Endothelial cell of umbilical vein (primary cell): Measurements from ENCODE around the gene GLYATL2. TPM values are rescaled to one million over a fixed set of nuclear protein-coding genes. Genes with fewer than 3 reads are reported as not detected.

ENCODE experiments used
- BruUV-seq: library from RNA; stranded (reverse); fragments of 400-500 nt; replicated peaks from 2 replicates; lab custom pipeline; 2021; lab: Mats Ljungman, UMichigan
- CTCF ChIA-PET: fragments of 300-600, 350-600 bp; sonication (Branson Sonifier 250); formaldehyde crosslinking; loops from one replicate; lab custom pipeline; 2021; ENCODE audit warnings: antibody characterized with exemption, inconsistent platforms; lab: Charles Lee
- POLR2A ChIA-PET: fragments of 300-600, 350-600 bp; sonication (Branson Sonifier 250); formaldehyde crosslinking; loops from one replicate; lab custom pipeline; 2021; ENCODE audit warnings: antibody characterized with exemption, inconsistent platforms; lab: Charles Lee
- DNase-seq: peaks from one replicate; pipeline ENCODE4 v3.0.0-alpha.2; 2011; ENCODE audit warnings: low read depth, low spot score
- FAIRE-seq: peaks from 2 replicates; lab custom pipeline; 2011; peaks lifted over from hg19 to GRCh38; lab: Jason Lieb, UNC
- H2AFZ ChIP-seq: 2 replicates; pipeline ENCODE4 v1.6.0; 2012; ENCODE audit warnings: low read depth, low read length, control low read depth, inconsistent platforms
- H3K27ac ChIP-seq: 2 replicates; pipeline ENCODE4 v1.5.1; 2011; ENCODE audit warnings: low read depth, mild to moderate bottlenecking, control low read depth, low read length, moderate library complexity; ENCODE audit not compliant: insufficient read depth
- H3K27me3 ChIP-seq, 2 experiments: 2 replicates each; pipeline versions ENCODE4 v1.6.0 to v1.6.1; 2011; ENCODE audit warnings: low read length in 2 of 2, mixed read lengths in 1 of 2; ENCODE audit not compliant: control insufficient read depth in 2 of 2, insufficient read depth in 2 of 2
- H3K36me3 ChIP-seq, 2 experiments: 2 replicates in 1 of 2; 3 replicates in 1 of 2; pipeline ENCODE4 v1.5.1; 2011; ENCODE audit warnings: low read length in 2 of 2, mild to moderate bottlenecking in 1 of 2, moderate library complexity in 1 of 2; ENCODE audit not compliant: control insufficient read depth in 2 of 2, insufficient read depth in 2 of 2; ENCODE audit errors: extremely low read depth in 1 of 2
- H3K4me1 ChIP-seq: 3 replicates; pipeline ENCODE4 v1.5.1; 2011; ENCODE audit warnings: mild to moderate bottlenecking, low read length; ENCODE audit not compliant: control insufficient read depth, insufficient read depth; ENCODE audit errors: extremely low read depth
- H3K4me2 ChIP-seq: 2 replicates; pipeline ENCODE4 v1.6.1; 2011; ENCODE audit warnings: low read length, control low read depth, mixed read lengths; ENCODE audit not compliant: insufficient read depth
- H3K4me3 ChIP-seq, 3 experiments: fragments of 200-600 bp in 1 of 3; sonication (generic), shearing (Covaris generic) in 1 of 3; replicated peaks in 1 of 3; 2 replicates each; pipeline ENCODE4 v1.5.1; 2011 to 2016; ENCODE audit warnings: control low read depth in 3 of 3, low read length in 3 of 3, mild to moderate bottlenecking in 2 of 3, inconsistent platforms in 1 of 3, low read depth in 1 of 3, moderate library complexity in 1 of 3; ENCODE audit not compliant: insufficient read depth in 1 of 3
- H3K79me2 ChIP-seq: 2 replicates; pipeline ENCODE4 v1.6.0; 2012; ENCODE audit warnings: low read length, inconsistent platforms; ENCODE audit not compliant: control insufficient read depth, insufficient read depth
- H3K9ac ChIP-seq: replicated peaks from 2 replicates; pipeline ENCODE3; 2011; ENCODE audit warnings: low read length, control low read depth; ENCODE audit not compliant: insufficient read depth; ENCODE audit errors: extremely low read depth
- H3K9me1 ChIP-seq: replicated peaks from 3 replicates; pipeline ENCODE4 v1.6.0; 2011; ENCODE audit warnings: mild to moderate bottlenecking, low read length; ENCODE audit not compliant: control insufficient read depth, insufficient read depth; ENCODE audit errors: extremely low read depth
- H3K9me3 ChIP-seq: replicated peaks from 2 replicates; pipeline ENCODE4 v1.5.1; 2012; ENCODE audit warnings: low read length, inconsistent platforms; ENCODE audit not compliant: control insufficient read depth, insufficient read depth
- H4K20me1 ChIP-seq: replicated peaks from 2 replicates; pipeline ENCODE3; 2011; ENCODE audit warnings: mild to moderate bottlenecking, low read length; ENCODE audit not compliant: control insufficient read depth, insufficient read depth; ENCODE audit errors: extremely low read depth
- CTCF ChIP-seq, 2 donors: IDR thresholded peaks; 1 replicate in 1 of 2; 2 replicates in 1 of 2; pipeline ENCODE4 v1.5.1; 2011; ENCODE audit warnings: low read length in 2 of 2, mild to moderate bottlenecking in 2 of 2, moderate library complexity in 2 of 2, control low read depth in 1 of 2, inconsistent platforms in 1 of 2, low read depth in 1 of 2; ENCODE audit not compliant: insufficient read depth in 1 of 2; ENCODE audit errors: extremely low read depth in 1 of 2
- EZH2 ChIP-seq: IDR thresholded peaks from 2 replicates; pipeline ENCODE4 v1.6.1; 2012; ENCODE audit warnings: borderline replicate concordance, low read depth, mild to moderate bottlenecking, moderate library complexity, low read length, inconsistent platforms; ENCODE audit not compliant: severe bottlenecking
- FOS ChIP-seq: IDR thresholded peaks from 2 replicates; pipeline ENCODE4 v1.6.1; 2011; ENCODE audit warnings: mild to moderate bottlenecking, low read length, moderate library complexity, borderline replicate concordance; ENCODE audit not compliant: insufficient read depth
- GATA2 ChIP-seq: IDR thresholded peaks from 2 replicates; pipeline ENCODE4 v1.7.0; 2011; ENCODE audit warnings: low read depth, mild to moderate bottlenecking, moderate library complexity, mixed read lengths, low read length; ENCODE audit not compliant: insufficient read length, insufficient read depth
- JUN ChIP-seq: IDR thresholded peaks from 2 replicates; pipeline ENCODE4 v1.6.1; 2011; ENCODE audit warnings: borderline replicate concordance, low read depth; ENCODE audit not compliant: insufficient read length, insufficient read depth
- MAX ChIP-seq: IDR thresholded peaks from 2 replicates; pipeline ENCODE4 v1.6.1; 2011; ENCODE audit not compliant: insufficient read depth, insufficient read length
- MYC ChIP-seq: IDR thresholded peaks from one replicate; pipeline ENCODE4 v1.6.1; 2011; ENCODE audit warnings: mild to moderate bottlenecking, low read depth, low read length
- POLR2A ChIP-seq: IDR thresholded peaks from 2 replicates; pipeline ENCODE4 v1.6.1; 2012; ENCODE audit warnings: low read depth, mild to moderate bottlenecking, control low read depth, low read length
- POLR2AphosphoS5 ChIP-seq: IDR thresholded peaks from 2 replicates; pipeline ENCODE4 v1.6.1; 2012; ENCODE audit warnings: low read depth, mild to moderate bottlenecking, control low read depth, low read length, moderate library complexity; ENCODE audit not compliant: insufficient read depth
- dilution Hi-C: fragments of 300-500 bp; cut with MboI; formaldehyde crosslinking; loops from one replicate; pipeline ENCODE4 v1.15.0; 2019; ENCODE audit warnings: low sequenced_read_pairs; ENCODE audit not compliant: extremely low pct_ligation_motif_present
- intact Hi-C: fragments of 100-400 bp; cut with micrococcal nuclease; formaldehyde crosslinking; loops from one replicate; pipeline ENCODE4 v1.10.0; 2022
- polyA plus RNA-seq, 4 experiments: library from polyadenylated mRNA; depleted of rRNA in 3 of 4; stranded (reverse) in 3 of 4; unstranded in 1 of 4; fragments of >200 nt; gene quantifications; 2 replicates each; pipeline versions ENCODE4 v1.2.1 to v1.2.3, GENCODE V29; 2011 to 2012; ENCODE audit warnings: missing spikeins in 1 of 4
- total RNA-seq: library from RNA; stranded (reverse); gene quantifications from 2 replicates; pipeline ENCODE4 v1.2.3, GENCODE V29; 2021

GLYATL2 gene
- total and polyA plus RNA-seq, 2 donors (not counting 3 experiments of a cell fraction or from before 2014, with no cell fraction given): not detected

GRCh38 chr11:58866788-58867187 lies 22.3 kb upstream of the GLYATL2 start:
- Histone ChIP-seq H3K9me3 (no peaks in the 10 kb centered on the region), H3K27ac (no peak overlapping the region), H3K36me3 (no peaks in the 10 kb centered on the region), H2AFZ (no peak overlapping the region), H3K9ac (no peak overlapping the region), H3K4me2 (no peak overlapping the region), H3K4me3 (no peak overlapping the region), H4K20me1 (no peaks in the 10 kb centered on the region), H3K4me1 (no peaks in the 10 kb centered on the region), H3K27me3 (no peaks in the 10 kb centered on the region), H3K79me2 (no peaks in the 10 kb centered on the region), H3K9me1 (no peaks in the 10 kb centered on the region)
- dilution Hi-C loops: no loop called here
- intact Hi-C loops: no loop called here
- no TSS peak for BruUV-seq
- DNase-seq (no peak), FAIRE-seq (no peak)
- no peak for TF ChIP-seq JUN
- POLR2A ChIA-PET: no interaction called here
- CTCF ChIA-PET: no interaction called here

DNA sequence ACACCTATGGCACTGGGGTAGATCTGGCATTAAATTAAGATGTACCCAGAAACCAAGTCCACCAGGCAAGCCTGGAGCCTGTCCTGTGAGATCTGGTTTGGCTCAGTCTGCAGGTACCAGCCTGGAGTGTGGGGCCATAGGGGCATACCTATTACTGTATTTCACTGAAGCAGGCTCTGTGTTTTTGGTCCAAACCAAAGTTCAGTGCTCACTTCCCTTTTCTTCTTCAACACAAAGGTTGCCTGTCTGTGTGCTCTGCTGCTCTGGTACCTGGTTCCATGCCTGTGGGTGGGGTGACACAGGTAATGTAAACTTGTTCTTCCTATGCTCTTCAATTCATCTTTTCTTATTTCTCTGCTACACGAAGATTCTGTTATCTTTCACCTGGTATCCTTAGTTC lies 19.8 kb upstream of the GLYATL2 start:
- DNase-seq (no peak), FAIRE-seq (no peak)
- intact Hi-C loops (no loop called here), dilution Hi-C loops (no loop called here)
- H4K20me1 ChIP-seq: no peaks in the 10 kb centered on the region
- no peaks in the 10 kb centered on the region for H3K9me3 ChIP-seq
- no peak for TF ChIP-seq POLR2AphosphoS5
- TF ChIP-seq JUN: no peak
- TF ChIP-seq EZH2: no peak
- TF ChIP-seq GATA2: no peak
- TF ChIP-seq MAX: no peak
- no peak for TF ChIP-seq MYC
- TF ChIP-seq POLR2A: no peak
- TF ChIP-seq FOS: no peak
- TF ChIP-seq CTCF (IDR thresholded peaks at IDR 0.05; ENCODE audit: extremely low read depth in 1 of 2, insufficient read depth in 1 of 2, low read depth in 1 of 2, low read length in 2 of 2): no peak
- H3K4me1 ChIP-seq: no peaks in the 10 kb centered on the region
- H3K9ac ChIP-seq: no peak overlapping the region
- H3K4me2 ChIP-seq: no peak overlapping the region
- H3K27ac ChIP-seq: no peak overlapping the region
- H3K79me2 ChIP-seq: no peaks in the 10 kb centered on the region
- BruUV-seq: no TSS peak
- no peaks in the 10 kb centered on the region for H3K27me3 ChIP-seq
- H3K36me3 ChIP-seq: no peaks in the 10 kb centered on the region
- ChIA-PET CTCF (no interaction called here), POLR2A (no interaction called here)
- no peak overlapping the region for H2AFZ ChIP-seq
- no peak overlapping the region for H3K4me3 ChIP-seq
- H3K9me1 ChIP-seq: no peaks in the 10 kb centered on the region
